GM12873 (cell line): Measurements from ENCODE around the gene NUDT14.

Source experiments
- TF ChIP-seq, protein P1 (sequence below): IDR thresholded peaks from 2 replicates; pipeline ENCODE4 v1.5.1; 2012; ENCODE audit warnings: low read depth, mild to moderate bottlenecking, moderate library complexity, low read length, control low read depth; ENCODE audit not compliant: insufficient read depth; ENCODE audit errors: missing control alignments

NUDT14 gene

DNA sequence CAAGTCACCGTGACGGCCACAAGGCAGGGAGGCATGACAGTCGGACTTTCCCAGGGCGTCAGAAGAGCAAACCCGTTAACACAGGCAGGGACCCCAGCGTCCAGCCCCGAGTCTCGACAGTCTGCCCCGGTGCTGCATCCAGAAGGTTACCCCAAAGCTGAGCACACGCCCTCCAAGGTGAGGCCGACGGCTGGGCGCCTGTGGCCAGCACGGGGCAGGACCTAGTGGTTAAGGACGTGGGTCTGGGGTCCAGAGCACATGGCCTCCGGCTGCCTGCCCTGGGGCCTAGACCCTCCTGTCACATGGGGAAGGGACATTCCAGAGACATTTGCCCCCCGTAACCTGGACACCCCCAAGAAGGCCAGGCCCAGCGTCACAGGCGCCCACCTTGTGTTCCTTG is 37.5 kb upstream of the NUDT14 start:
- TF ChIP-seq, protein P1, sequence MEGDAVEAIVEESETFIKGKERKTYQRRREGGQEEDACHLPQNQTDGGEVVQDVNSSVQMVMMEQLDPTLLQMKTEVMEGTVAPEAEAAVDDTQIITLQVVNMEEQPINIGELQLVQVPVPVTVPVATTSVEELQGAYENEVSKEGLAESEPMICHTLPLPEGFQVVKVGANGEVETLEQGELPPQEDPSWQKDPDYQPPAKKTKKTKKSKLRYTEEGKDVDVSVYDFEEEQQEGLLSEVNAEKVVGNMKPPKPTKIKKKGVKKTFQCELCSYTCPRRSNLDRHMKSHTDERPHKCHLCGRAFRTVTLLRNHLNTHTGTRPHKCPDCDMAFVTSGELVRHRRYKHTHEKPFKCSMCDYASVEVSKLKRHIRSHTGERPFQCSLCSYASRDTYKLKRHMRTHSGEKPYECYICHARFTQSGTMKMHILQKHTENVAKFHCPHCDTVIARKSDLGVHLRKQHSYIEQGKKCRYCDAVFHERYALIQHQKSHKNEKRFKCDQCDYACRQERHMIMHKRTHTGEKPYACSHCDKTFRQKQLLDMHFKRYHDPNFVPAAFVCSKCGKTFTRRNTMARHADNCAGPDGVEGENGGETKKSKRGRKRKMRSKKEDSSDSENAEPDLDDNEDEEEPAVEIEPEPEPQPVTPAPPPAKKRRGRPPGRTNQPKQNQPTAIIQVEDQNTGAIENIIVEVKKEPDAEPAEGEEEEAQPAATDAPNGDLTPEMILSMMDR, result no peak

DNA sequence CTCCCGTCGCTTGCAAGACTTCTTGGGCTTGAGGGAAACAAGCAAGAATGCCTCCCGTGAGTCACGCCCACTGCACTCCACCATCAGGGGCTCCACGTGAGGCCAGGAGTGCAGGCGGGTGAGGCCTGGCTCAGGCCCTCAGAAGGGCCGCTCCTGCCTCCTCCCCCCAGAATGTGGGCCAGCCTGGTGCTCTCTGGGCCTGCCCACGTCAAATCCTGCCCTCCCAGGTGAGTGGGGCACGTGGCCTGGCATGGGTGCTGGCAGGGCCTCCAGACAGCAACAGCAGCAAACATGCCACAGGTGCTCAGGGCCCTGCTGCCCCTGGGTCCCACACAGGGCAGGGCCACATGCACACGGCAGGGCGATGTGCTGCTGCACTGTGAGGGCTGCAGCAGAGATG is 36.7 kb upstream of the NUDT14 start:
- TF ChIP-seq, protein P1, result no peak

DNA sequence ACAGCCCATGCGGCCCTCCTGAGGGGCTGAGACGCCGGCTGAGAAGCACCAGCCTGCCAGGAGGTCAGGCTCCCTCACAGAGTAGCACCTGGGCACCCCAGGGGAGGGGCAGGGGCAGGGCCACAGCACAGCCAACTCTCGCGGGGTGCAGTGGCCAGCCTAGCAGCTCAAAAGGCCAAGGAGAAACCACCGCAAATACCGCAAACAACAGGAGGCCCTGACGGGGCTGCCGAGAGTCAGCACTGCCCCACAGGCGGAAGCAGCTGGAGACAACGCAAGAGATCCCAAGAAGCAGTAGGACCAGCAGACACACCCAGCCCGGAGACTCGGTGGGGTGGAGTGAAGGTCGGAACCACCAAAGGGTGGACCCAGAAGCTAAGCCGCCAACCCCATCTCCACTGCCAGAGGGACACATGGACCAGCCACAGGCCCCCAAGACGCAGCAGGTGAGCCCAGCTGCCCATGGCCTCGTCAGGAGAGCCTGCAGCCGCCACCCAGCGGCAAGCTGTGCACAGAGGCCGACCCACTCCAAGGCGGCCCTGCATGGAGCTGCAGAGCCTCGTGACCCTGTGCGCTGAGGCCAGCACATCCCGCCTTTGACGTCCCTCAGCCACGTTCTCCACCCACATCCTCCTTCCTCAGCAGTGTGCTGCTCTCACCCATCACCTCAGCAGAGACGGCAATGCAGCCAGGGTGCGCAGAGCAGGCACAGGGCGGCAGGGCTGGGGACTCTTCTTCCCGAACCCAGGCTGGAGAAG is 35.6 kb upstream of the NUDT14 start:
- TF ChIP-seq, protein P1, result no peak

DNA sequence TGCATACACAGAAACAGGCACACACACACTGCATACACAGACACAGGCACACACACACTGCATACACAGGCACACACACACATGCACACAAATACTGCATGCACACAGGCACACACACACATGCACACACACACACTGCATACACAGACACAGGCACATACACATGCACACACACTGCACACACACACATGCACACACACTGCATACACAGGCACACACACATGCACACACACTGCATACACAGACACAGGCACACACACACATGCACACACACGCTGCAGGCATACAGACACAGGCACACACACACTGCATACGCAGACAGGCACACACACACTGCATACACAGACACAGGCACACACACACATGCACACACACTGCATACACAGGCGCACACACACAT is 34.5 kb upstream of the NUDT14 start:
- TF ChIP-seq, protein P1, result no peak

DNA sequence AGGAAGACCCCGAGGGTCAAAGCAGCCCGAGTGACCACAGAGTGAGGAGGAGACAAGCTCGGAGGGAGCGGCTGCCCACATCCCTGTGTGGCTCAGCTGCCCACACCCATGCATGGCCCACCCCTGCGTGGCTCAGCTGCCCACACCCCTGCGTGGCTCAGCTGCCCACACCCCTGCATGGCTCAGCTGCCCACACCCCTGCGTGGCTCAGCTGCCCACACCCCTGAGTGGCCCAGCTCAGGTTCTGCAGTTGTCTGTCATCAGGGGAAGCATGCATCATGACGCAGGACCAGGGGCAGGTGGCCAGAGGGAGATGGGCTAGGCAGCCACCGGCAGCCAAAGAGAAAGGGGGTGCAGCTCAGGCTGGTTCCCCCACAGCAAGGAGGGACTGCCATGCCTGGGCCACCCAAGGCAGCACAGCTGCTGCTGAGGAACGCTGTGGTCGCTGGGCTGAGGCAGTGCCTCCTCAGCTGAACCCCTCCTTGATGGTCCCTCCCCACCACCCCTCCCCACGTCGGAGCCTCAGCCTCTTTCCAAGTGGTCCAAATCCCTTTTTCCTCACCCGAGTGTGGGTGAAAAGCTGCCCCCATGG is 33.3 kb upstream of the NUDT14 start:
- TF ChIP-seq, protein P1, result no peak

DNA sequence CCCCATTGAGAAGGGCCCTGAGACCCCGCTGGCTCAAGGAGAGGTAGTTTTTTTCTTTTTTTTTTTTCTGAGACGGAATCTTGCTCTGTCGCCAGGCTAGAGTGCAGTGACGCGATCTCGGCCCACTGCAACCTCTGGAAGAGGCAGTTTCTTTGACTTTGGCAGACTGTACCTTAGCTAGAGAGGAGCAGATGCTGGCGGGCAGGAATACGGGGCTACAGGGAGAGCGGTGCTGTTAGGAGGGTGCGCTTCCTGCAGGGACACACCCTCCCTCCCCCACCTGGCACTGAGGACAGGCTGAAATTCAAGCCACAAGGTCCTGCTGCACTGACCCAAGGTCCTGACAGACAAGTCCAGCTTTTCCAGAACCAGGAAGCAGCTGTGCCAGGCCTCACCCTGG is 32.2 kb upstream of the NUDT14 start:
- TF ChIP-seq, protein P1, result no peak

DNA sequence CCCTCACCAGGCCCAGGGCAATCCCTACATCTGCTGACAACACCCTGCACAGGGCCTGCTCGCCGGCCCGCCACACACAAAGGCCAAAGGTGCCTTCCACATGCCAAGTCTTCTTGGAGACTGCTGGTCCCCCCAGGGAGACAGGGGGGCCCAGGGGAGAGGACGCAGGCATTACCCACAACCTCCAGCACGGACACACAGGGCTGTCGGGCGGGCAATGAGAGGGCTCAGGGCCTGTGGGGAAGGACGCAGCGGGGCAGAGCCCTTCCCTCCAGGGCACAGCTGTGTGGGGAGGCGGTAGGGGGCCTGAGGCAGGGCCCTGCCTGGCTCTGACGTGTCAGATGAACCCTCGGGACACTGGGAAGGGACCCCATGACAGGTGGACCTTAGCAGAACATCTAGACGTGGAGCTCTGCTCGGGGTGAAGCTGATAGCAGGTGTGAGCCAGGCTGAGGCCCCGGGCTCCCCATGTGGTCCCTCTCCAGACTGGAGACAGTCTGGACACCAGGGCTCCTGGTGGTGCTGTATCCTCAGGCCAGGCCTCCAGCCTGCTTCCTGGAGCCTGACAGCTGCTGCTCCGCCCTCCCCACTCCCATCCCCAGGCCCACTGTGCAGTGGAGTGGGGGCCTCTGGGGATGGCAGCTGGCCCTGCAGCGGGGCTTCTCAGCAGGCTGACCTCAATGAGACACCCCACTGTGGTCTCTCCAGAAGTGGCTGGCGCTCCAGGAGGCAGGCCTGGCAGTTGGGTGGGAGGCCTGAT is 31.6 kb upstream of the NUDT14 start:
- TF ChIP-seq, protein P1, result no peak
